Heart right ventricle (tissue), 16 donors: Measurements from ENCODE around the gene RBM33. TPM values are rescaled to one million over a fixed set of nuclear protein-coding genes. Genes with fewer than 3 reads are reported as not detected.

Source experiments
- ATAC-seq, 8 donors: fragments of 200-7000 bp; cut with Tn5 transposase; one replicate each; pipeline ENCODE4 v1.9.1; 2020; ENCODE audit warnings: mild to moderate bottlenecking in 8 of 8, moderate library complexity in 8 of 8, moderate number of reproducible peaks in 1 of 8
- DNase-seq, 2 donors: peaks; one replicate each; pipeline ENCODE4 v3.0.0-alpha.2; 2020
- H3K27ac ChIP-seq, 10 donors: fragments of 200-600 bp; sonication (generic) in 2 of 10; one replicate each; pipeline versions ENCODE4 v1.5.0 to v1.8.0; 2020 to 2022; ENCODE audit warnings: mild to moderate bottlenecking in 3 of 10
- H3K27me3 ChIP-seq, 7 donors: fragments of 200-600 bp; one replicate each; pipeline ENCODE4 v1.8.0; 2021 to 2022; ENCODE audit warnings: mild to moderate bottlenecking in 2 of 7
- H3K36me3 ChIP-seq, 9 donors: fragments of 200-600 bp; sonication (generic) in 1 of 9; one replicate each; pipeline versions ENCODE4 v1.5.0 to v1.8.0; 2020 to 2022; ENCODE audit warnings: mild to moderate bottlenecking in 2 of 9
- H3K4me1 ChIP-seq, 9 donors: fragments of 200-600 bp; sonication (generic) in 1 of 9; one replicate each; pipeline versions ENCODE4 v1.5.0 to v1.8.0; 2020 to 2022; ENCODE audit warnings: mild to moderate bottlenecking in 4 of 9
- H3K4me3 ChIP-seq, 10 donors: fragments of 200-600 bp; sonication (generic) in 2 of 10; one replicate each; pipeline versions ENCODE4 v1.5.0 to v1.8.0; 2020 to 2022; ENCODE audit warnings: mild to moderate bottlenecking in 7 of 10, moderate library complexity in 2 of 10
- H3K9me3 ChIP-seq, 11 donors: fragments of 200-600 bp in 10 of 11; sonication (generic) in 2 of 11; one replicate each; pipeline versions ENCODE4 v1.5.0 to v1.8.0; 2013 to 2022; ENCODE audit warnings: mild to moderate bottlenecking in 2 of 11, control low read depth in 1 of 11, moderate library complexity in 1 of 11
- WGBS, 2 donors: extraction: QIAGEN DNeasy Blood & Tissue Kit; methylation state at CpG; one replicate each; pipeline ENCODE4 v1.1.7; 2013; ENCODE audit warnings: inconsistent platforms in 1 of 2; 5-methylcytosine and 5-hydroxymethylcytosine counted together
- intact Hi-C, 10 donors: fragments of 100-400 bp; cut with DNase I; formaldehyde crosslinking; loops; one replicate each; pipeline versions ENCODE4 v1.11.1 to v1.14.2; 2022
- polyA plus RNA-seq, 2 donors: library from polyadenylated mRNA; stranded (reverse); fragments of 200-250 nt; gene quantifications; one replicate each; pipeline ENCODE4 v1.2.3, GENCODE V29; 2013
- total RNA-seq, 10 donors: library from RNA; stranded (reverse); fragmentation: NEBNext Ultra II Directional in 3 of 10; extraction: Animal tissue kit (Norgen Biotek cat#: 25700) in 3 of 10; gene quantifications; one replicate each; pipeline versions ENCODE4 v1.2.1 to v1.2.4, GENCODE V29; 2021 to 2023
- TF ChIP-seq, protein P1 (sequence below), 9 donors: fragments of 200-600 bp; sonication (generic) in 2 of 9; IDR thresholded peaks; one replicate each; pipeline versions ENCODE4 v1.5.0 to v1.8.0; 2021 to 2022; ENCODE audit warnings: antibody characterized with exemption in 9 of 9, mild to moderate bottlenecking in 5 of 9, moderate library complexity in 1 of 9
- donor health status: Arrhythmogenic right ventricular cardiomyopathy.
- donor health status: ischemic (EF 13 %, LVEDD 7.1; RV severe dilation, severe dysfunction).
- donor health status: healthy with polysubstance abuse.
- donor health status: DM: no; HTN: yes; CAD: no.
- donor health status: DM: no; HTN: no; CAD: no.
- donor health status: ischemic (EF 25% LVEDD 6.9; RV normal size, moderate dysfunction).
- donor health status: ischemic (EF 25% LVEDD 5.7; RV mildly dilated, moderate dysfunction).
- donor health status: healthy.
- donor health status: DM: yes; HTN: yes; CAD: no.
- donor health status: Ischemic cardiomyopathy.
- donor health status: ischemic (EF 35%, LVEDD 5.7; RV mildly dilated, moderate dysfunction).
- donor health status: nonischemic (EF 11% LVEDD 7.7; RV severe dilation, severe dysfunction).
- donor health status: DM: yes; HTN: yes; CAD: no.
- donor health status: PGD.
- donor health status: ischemic (EF 29% LVEDD 5.4; RV normal size, mild dysfunction).
- donor health status: nonischemic (EF 23%, LVEDD 6.1; RV moderate dilation, normal function).

The RBM33 gene
- total and polyA plus RNA-seq, 12 donors = 9.5 to 44.6 (median 35.7) TPM

DNA sequence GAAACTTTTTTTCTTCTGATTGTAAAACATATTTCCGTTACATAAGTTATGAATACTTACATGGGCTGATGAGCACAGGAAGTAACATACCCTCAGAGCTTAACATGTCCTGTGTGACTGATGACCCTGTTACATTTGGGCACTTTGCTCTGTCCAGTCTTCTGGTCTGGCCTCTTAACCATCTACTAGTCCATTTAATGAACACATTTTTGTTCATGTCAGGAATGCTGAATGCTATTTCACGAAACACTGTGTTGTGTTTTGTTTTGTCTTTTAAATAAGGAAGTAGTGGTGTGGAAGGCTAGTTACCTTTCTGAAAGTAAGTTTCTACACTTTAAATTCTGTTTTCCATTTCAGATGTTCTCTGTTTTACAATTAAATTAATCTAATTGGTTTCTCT lies 77.7 kb downstream of the RBM33 start:
- Histone ChIP-seq H3K27me3 (no peaks in the 10 kb centered on the region), H3K27ac (peak overlapping the region in 1 of 10 donors; percentile 15), H3K9me3 (no peaks in the 10 kb centered on the region), H3K4me1 (peaks cover 0 to 29% (median 5%) of the 10 kb centered on the region in 9 donors), H3K36me3 (peaks cover 0 to 62% (median 0%) of the 10 kb centered on the region in 9 donors), H3K4me3 (no peak overlapping the region)
- TF ChIP-seq, protein P1, sequence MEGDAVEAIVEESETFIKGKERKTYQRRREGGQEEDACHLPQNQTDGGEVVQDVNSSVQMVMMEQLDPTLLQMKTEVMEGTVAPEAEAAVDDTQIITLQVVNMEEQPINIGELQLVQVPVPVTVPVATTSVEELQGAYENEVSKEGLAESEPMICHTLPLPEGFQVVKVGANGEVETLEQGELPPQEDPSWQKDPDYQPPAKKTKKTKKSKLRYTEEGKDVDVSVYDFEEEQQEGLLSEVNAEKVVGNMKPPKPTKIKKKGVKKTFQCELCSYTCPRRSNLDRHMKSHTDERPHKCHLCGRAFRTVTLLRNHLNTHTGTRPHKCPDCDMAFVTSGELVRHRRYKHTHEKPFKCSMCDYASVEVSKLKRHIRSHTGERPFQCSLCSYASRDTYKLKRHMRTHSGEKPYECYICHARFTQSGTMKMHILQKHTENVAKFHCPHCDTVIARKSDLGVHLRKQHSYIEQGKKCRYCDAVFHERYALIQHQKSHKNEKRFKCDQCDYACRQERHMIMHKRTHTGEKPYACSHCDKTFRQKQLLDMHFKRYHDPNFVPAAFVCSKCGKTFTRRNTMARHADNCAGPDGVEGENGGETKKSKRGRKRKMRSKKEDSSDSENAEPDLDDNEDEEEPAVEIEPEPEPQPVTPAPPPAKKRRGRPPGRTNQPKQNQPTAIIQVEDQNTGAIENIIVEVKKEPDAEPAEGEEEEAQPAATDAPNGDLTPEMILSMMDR (IDR thresholded peaks at IDR 0.05) = no peak
- intact Hi-C loops = no loop called here
- ATAC-seq (no peak), DNase-seq (no peak)
- WGBS, 2 donors = 81 to 86% methylated on average over 2 of the region's 2 CpGs

DNA sequence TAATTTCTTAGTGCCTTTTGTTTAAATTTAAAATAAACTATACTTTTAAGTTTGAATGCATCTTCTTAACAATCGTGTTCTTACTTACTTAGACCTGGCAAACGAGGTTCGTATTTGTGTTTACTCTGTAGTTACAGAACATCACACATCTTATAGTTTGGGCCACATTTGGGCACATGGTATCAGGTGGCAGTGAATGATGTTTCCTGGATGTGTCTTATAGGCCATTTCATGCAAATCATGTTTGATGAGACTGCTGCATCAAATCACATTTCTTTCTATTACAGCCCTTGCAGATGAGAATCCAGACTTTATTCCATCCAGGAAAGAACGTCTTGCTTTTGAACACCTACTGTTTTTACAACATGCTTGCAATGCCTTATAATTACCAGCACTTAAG lies 78.5 kb downstream of the RBM33 start:
- Histone ChIP-seq H3K27ac (no peak overlapping the region), H3K27me3 (no peaks in the 10 kb centered on the region), H3K9me3 (no peaks in the 10 kb centered on the region), H3K4me1 (peaks cover 0 to 35% (median 5%) of the 10 kb centered on the region in 9 donors), H3K36me3 (peaks cover 0 to 62% (median 0%) of the 10 kb centered on the region in 9 donors), H3K4me3 (no peak overlapping the region)
- DNase-seq (no peak), ATAC-seq (no peak)
- TF ChIP-seq, protein P1 (IDR thresholded peaks at IDR 0.05) = no peak
- intact Hi-C loops = no loop called here
- WGBS, 2 donors = 77 to 84% methylated on average over 4 of the region's 4 CpGs

DNA sequence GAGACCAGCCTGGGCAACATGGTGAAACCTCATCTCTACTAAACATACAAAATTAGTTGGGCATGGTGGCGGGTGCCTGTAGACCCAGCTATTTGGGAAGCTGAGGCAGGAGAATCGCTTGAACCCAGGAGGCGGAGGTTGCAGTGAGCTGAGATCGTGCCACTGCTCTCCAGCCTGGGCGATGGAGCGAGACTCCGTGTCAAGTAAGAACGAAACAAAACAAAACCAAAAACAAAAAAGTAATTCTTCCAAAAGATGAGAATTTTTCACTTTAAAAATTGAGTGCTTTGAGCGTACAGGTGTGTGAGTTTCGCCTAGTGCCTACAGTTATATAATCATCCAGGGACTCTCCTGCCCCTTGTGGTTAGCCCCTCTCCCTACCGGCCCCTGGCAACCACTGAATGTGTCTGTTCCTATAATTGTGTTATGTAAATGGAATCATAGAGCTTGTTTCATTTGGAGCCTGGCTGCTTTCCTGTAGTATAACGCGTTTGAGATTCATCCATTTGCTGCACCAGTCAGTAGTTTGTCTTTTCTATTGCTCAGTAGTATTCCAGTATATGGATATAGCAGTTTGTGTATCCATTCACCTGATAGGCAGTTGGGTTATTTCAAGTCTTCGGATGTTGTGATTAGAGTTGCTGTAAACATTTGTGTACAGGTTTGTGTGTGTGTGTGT lies 80.0 kb downstream of the RBM33 start:
- intact Hi-C loops = no loop called here
- DNase-seq = no peak
- TF ChIP-seq, protein P1 (IDR thresholded peaks at IDR 0.05) = peak in 1 of 9 donors; percentile 8
- Histone ChIP-seq H3K4me3 (no peak overlapping the region), H3K36me3 (peaks cover 0 to 63% (median 0%) of the 10 kb centered on the region in 9 donors), H3K9me3 (no peaks in the 10 kb centered on the region), H3K4me1 (peaks cover 0 to 35% (median 7%) of the 10 kb centered on the region in 9 donors), H3K27me3 (no peaks in the 10 kb centered on the region), H3K27ac (no peak overlapping the region)
- 90 to 94% methylated on average over 14 of the region's 14 CpGs for WGBS, 2 donors
- ATAC-seq = no peak

DNA sequence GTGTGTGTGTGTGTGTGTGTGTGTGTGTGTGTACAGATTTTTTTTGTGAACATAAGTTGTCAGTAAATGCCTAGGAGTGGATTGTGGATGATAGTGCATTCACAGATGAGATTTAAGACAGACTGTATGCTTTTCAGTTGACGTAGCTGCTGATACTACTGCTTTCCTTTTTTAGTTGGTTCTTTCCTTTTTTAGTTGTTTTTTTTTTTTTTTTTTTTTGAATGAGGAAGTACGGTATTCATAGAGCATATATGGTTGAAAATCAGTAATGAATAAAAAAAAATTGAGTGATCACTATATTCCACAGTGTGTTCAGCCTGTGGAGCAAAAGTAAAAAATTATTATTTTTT lies 80.5 kb downstream of the RBM33 start:
- intact Hi-C loops = no loop called here

More for the DNA sequence above, 80.5 kb downstream of the RBM33 start:
- Histone ChIP-seq H3K4me3 (no peak overlapping the region), H3K27me3 (no peaks in the 10 kb centered on the region), H3K4me1 (peaks cover 0 to 40% (median 9%) of the 10 kb centered on the region in 9 donors), H3K36me3 (peaks cover 0 to 63% (median 0%) of the 10 kb centered on the region in 9 donors), H3K9me3 (no peaks in the 10 kb centered on the region), H3K27ac (no peak overlapping the region)
- WGBS, 2 donors = 81 to 82% methylated on average over 2 of the region's 2 CpGs
- no peak for DNase-seq
- ATAC-seq = peak in 1 of 8 donors; percentile 20
- TF ChIP-seq, protein P1 (IDR thresholded peaks at IDR 0.05) = no peak
